GM10266 (cell line): ENCODE results near the gene SPOCK3.

Experiments used
- DNase-seq: peaks from one replicate; pipeline ENCODE4 v3.0.0; 2012; ENCODE audit errors: extremely low spot score
- CTCF ChIP-seq: IDR thresholded peaks from 2 replicates; pipeline ENCODE4 v1.5.1; 2012; ENCODE audit warnings: mild to moderate bottlenecking, low read depth; ENCODE audit not compliant: control insufficient read depth, insufficient read depth; ENCODE audit errors: missing control alignments

Gene SPOCK3

GRCh38 chr4:167136270-167136669 is 98.0 kb downstream of the SPOCK3 start:
- no peak for TF ChIP-seq CTCF
- no peak for DNase-seq

GRCh38 chr4:167129146-167129545 is 105.1 kb downstream of the SPOCK3 start:
- no peak for TF ChIP-seq CTCF
- no peak for DNase-seq

GRCh38 chr4:167119392-167119791 is 114.9 kb downstream of the SPOCK3 start:
- TF ChIP-seq CTCF: no peak
- no peak for DNase-seq

- DNase-seq: no peak
- TF ChIP-seq CTCF: no peak
Observed at GRCh38 chr4:167117273-167117672, 117.0 kb downstream of the SPOCK3 start.

- TF ChIP-seq CTCF: no peak
- DNase-seq: no peak
Observed at GRCh38 chr4:167114416-167114971, 119.8 kb downstream of the SPOCK3 start.

- no peak for TF ChIP-seq CTCF
- DNase-seq: no peak
Observed at GRCh38 chr4:167111622-167112021, 122.7 kb downstream of the SPOCK3 start.

GRCh38 chr4:167111092-167111491 is 123.2 kb downstream of the SPOCK3 start:
- no peak for DNase-seq
- TF ChIP-seq CTCF: no peak
